Stomach (tissue), 4 donors: Measurements from ENCODE around the gene DNASE1L2.

ENCODE experiments used
- CTCF ChIP-seq, 7 experiments: fragments of 450-650 bp in 4 of 7; fragments of 200-600 bp in 3 of 7; sonication (generic) in 3 of 7; IDR thresholded peaks; one replicate each; pipeline ENCODE4 v1.5.1; 2016 to 2019; ENCODE audit warnings: antibody characterized with exemption in 7 of 7, control low read depth in 2 of 7, mild to moderate bottlenecking in 1 of 7
- EP300 ChIP-seq: sonication (generic); formaldehyde crosslinking; IDR thresholded peaks from one replicate; pipeline ENCODE4 v1.6.1; 2017; ENCODE audit warnings: antibody characterized with exemption
- POLR2A ChIP-seq, 4 donors: fragments of 450-650 bp; IDR thresholded peaks; one replicate each; pipeline ENCODE4 v1.6.1; 2016; ENCODE audit warnings: antibody characterized with exemption in 4 of 4, control low read depth in 2 of 4, mild to moderate bottlenecking in 1 of 4, moderate library complexity in 1 of 4
- POLR2AphosphoS5 ChIP-seq, 3 donors: sonication (generic); formaldehyde crosslinking; IDR thresholded peaks; one replicate each; pipeline ENCODE4 v1.6.1; 2016; ENCODE audit warnings: antibody characterized with exemption in 3 of 3

GRCh38 chr16:2282866-2283555, 46.8 kb downstream of the DNASE1L2 start:
- TF ChIP-seq CTCF (IDR thresholded peaks at IDR 0.05): no peak
- no peak for TF ChIP-seq POLR2A (IDR thresholded peaks at IDR 0.05)
- no peak for TF ChIP-seq EP300
- no peak for TF ChIP-seq POLR2AphosphoS5 (IDR thresholded peaks at IDR 0.05)
